DLD1 (cell line): ENCODE results near the gene TXNL4B.

Experiments
- in situ Hi-C: cut with HindIII; loops from 2 replicates; pipeline ENCODE4 v1.10.0; 2017; ENCODE audit warnings: low sequenced_read_pairs

TXNL4B gene

GRCh38 chr16:72093448-72094265 lies at the start of gene TXNL4B, which contains the start of gene DHX38:
Gene TXNL4B (minus strand): TSS chr16:72093620. CDS start chr16:72090749, 2,871 bp downstream.
Gene DHX38 (plus strand): TSS chr16:72093847. CDS start chr16:72096158, 2,311 bp downstream.
- in situ Hi-C loops, result no loop called here

- in situ Hi-C loops, result no loop called here
Observed at GRCh38 chr16:72142476-72142875, 49.1 kb upstream of the TXNL4B start.

DNA sequence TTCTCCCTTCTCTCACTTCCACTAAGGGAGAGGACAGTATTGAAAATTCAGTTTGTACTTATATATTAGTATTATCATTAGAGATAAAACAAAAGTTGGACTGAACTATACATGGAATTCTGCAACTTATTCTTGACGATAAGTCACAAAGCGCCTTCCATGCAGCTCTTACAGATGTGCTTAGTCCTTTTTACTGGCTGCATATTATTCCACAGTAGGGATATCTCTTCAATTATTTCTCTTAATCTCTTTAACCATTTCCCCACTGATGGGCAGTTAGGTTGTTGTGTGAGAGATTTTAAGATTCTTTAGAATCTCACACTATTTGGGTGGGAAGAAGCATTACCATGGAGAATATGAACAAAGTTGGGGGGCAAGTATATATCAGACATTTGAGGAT lies 46.5 kb upstream of the TXNL4B start:
- in situ Hi-C loops, result no loop called here

- in situ Hi-C loops, result no loop called here
Observed at GRCh38 chr16:72138064-72138572, 44.7 kb upstream of the TXNL4B start.

- in situ Hi-C loops, result no loop called here
Observed at GRCh38 chr16:72137380-72138063, 44.1 kb upstream of the TXNL4B start.

GRCh38 chr16:72134507-72134906 lies 41.1 kb upstream of the TXNL4B start:
- in situ Hi-C loops, result no loop called here

DNA sequence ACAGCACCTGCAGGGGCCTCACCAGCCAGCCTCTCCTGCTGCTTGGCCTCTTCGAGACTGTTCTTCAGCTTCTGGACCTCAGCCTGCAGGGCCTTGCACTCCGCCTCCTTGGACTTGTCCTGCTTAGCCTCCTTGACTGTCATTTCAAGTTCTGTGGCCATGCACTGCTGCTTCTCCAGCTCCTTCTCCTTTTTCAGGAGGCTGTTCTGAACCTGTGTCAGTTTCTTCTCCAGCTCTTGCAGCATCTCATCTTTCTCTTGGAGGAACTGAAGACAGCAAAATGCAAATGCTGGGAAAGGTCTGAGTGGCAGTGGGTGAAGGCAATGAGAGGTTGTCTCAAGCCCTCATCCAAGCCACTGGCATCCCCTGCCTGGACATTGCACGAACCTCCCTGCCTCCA lies 39.3 kb upstream of the TXNL4B start:
- in situ Hi-C loops, result no loop called here

- in situ Hi-C loops, result no loop called here
Observed at GRCh38 chr16:72131036-72131435, 37.6 kb upstream of the TXNL4B start.

GRCh38 chr16:72129976-72130656 lies 36.7 kb upstream of the TXNL4B start:
- in situ Hi-C loops, result loop anchor here (10.0 kb wide), 1 partner anchor 1425 kb away; no protein-coding TSS in a partner anchor

DNA sequence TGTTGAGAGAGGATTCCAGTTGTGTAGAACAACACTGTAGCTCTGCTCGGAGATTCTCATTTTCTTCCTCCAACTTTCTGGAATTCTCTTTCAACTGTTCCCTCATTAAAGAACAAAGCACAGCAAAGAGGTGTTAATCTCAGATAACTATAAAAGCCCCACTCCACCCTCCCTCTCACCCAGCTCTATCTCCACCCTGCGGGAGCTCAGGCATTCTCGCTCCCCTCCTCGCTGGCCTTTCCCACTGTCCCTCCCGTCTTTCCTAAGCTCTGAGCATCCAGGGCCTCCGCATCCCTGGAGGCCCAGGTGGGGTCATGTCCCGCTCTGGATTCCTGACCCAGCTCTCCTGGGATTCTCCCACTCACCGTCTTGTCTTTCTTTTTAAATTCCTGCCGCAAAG lies 35.3 kb upstream of the TXNL4B start:
- in situ Hi-C loops, result loop anchor here (10.0 kb wide), 1 partner anchor 1426 kb away; no protein-coding TSS in a partner anchor

- in situ Hi-C loops, result loop anchor here (10.0 kb wide), 1 partner anchor 1428 kb away; no protein-coding TSS in a partner anchor
Observed at GRCh38 chr16:72126429-72126765, 33.0 kb upstream of the TXNL4B start.

DNA sequence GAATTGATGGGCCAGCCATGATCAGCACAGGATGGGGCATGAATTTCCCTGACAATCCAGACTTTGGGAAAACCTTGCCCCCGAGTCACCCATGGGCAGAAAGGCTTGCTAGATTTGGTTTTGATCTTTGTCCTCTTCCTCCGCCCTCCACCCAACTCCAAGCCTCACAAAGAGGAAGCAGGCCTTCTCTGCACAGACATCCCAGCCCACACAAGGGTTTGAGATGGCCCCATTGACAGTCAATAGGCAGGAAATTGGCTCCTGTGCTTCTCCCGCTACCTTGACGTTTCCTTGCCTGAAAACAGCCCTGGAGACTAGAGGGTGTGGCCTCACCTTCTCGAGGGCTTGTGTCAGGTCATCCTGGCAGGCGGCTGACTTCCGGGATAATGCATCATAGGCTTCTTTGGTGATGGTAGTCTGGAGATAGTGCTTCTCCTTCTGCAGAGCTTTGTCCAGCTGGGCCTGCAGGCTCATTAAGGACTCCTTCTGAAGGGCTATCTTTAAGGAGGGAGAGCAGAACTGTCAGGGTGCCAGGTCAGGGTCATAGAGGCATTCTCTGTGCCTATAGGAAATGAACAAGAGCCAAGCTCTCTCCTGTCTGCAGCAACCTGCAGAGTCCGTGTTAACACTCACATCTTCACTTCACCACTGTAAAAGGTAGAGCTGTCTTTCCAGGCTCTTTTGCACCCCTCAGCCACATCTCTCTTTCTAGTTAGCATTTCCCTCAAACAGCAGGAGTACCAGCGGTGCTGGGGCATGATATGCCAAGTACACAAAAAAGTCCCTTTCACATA lies 32.4 kb upstream of the TXNL4B start:
- in situ Hi-C loops, result loop anchor here (10.0 kb wide), 1 partner anchor 1429 kb away; no protein-coding TSS in a partner anchor

- in situ Hi-C loops, result loop anchor here (10.0 kb wide), 1 partner anchor 1430 kb away; no protein-coding TSS in a partner anchor
Observed at GRCh38 chr16:72124761-72125634, 31.6 kb upstream of the TXNL4B start.

DNA sequence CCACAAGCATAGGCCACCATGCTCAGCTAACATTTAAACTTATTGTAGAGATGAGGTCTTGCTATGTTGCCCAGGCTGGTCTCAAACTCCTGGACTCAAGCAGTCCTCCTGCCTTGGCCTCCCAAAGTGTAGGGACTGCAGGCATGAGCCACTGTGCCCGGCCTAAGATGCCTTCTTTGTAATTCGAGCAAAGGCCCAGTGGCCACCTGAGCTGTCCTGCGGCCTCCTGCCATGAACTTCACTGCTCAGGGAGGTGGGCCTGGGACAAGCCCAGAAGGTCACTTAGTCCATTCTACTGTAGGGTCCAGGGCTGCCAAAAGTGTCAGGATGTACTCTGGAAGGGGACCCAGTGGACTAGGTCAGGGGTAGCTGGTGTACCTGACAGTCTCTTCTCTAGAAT lies 30.7 kb upstream of the TXNL4B start:
- in situ Hi-C loops, result loop anchor here (10.0 kb wide), 1 partner anchor 1431 kb away; no protein-coding TSS in a partner anchor

- in situ Hi-C loops, result loop anchor here (10.0 kb wide), 1 partner anchor 1431 kb away; no protein-coding TSS in a partner anchor
Observed at GRCh38 chr16:72123426-72123825, 30.0 kb upstream of the TXNL4B start.

- in situ Hi-C loops, result loop anchor here (10.0 kb wide), 1 partner anchor 1432 kb away; no protein-coding TSS in a partner anchor
Observed at GRCh38 chr16:72122916-72123315, 29.5 kb upstream of the TXNL4B start.

- in situ Hi-C loops, result loop anchor here (10.0 kb wide), 1 partner anchor 1432 kb away; no protein-coding TSS in a partner anchor
Observed at GRCh38 chr16:72122308-72122707, 28.9 kb upstream of the TXNL4B start.

DNA sequence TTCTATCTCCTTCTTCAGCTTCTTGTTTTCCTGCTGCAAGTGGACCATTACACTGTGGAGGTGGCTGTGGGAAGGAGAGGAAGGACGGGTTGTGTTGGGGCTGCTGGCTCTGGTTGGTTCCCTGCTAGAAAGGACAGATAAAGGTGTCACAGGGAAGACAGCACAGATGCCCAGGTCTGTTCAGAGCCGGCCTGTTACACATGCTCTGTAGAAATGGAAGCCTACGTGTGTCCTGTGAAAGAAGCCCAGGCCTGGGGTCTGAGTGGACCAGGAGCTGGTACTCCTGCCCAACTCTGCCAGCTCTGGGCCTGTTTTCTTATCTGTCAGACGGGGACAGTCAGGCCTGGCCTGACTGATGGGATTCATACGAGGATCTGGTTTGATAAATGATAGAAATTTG lies 26.6 kb upstream of the TXNL4B start:
- in situ Hi-C loops, result loop anchor here (10.0 kb wide), 1 partner anchor 1435 kb away; no protein-coding TSS in a partner anchor

DNA sequence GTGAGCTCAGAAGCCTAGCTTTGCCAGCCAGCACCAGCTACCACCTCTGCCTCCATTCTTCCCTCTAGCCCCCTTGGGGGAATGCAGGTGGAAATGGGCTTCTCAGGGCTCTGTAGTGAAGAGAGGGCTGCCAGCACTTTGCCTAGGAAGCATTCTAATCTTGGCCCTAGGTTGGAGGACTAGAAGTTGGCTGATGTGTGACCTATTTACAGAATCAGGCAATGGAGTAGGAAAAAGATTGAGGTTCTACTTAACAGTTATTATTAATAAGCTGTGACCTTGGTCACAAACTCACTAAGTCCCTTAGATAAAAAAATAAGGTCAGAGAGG lies 20.2 kb upstream of the TXNL4B start:
- in situ Hi-C loops, result no loop called here
